Stimulated activated CD4-positive, alpha-beta T cell treated with anti-CD3 and anti-CD28 coated beads, Interleukin-1b, Interleukin-23, amount 100 ng/mL, for 48 hours (primary cell): ENCODE results near the gene XPO6.

Experiments
- DNase-seq: peaks from one replicate; pipeline ENCODE4 v3.0.0-alpha.2; 2020

The XPO6 gene

GRCh38 chr16:28210264-28210663 is 1.5 kb downstream of the XPO6 start:
- no peak for DNase-seq

DNA sequence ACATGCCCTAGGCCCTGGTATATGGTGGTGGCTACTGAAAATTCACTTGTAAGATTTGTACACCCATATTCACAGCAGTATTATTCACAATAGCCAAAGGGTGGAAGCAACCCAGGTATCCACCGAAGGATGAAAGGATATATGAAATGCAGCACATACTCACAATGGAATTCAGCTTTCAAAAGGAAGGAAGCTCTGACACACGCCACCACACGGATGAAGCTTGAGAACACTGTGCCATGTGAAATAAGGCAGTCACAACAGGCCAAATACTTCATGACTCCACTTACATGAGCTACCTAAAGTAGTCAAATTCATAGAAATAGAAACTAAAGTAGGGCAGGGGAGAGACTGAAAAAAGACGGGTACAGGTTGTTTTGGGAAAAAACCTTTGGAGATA is 2.9 kb downstream of the XPO6 start:
- DNase-seq: no peak

- DNase-seq: no peak
Measured at GRCh38 chr16:28208131-28208530, 3.6 kb downstream of the XPO6 start.

GRCh38 chr16:28207399-28207798 is 4.4 kb downstream of the XPO6 start:
- no peak for DNase-seq

GRCh38 chr16:28205974-28206373 is 5.8 kb downstream of the XPO6 start:
- no peak for DNase-seq

- DNase-seq: no peak
Measured at GRCh38 chr16:28205117-28205899, 6.5 kb downstream of the XPO6 start.

- DNase-seq: no peak
Measured at GRCh38 chr16:28204622-28205021, 7.1 kb downstream of the XPO6 start.

DNA sequence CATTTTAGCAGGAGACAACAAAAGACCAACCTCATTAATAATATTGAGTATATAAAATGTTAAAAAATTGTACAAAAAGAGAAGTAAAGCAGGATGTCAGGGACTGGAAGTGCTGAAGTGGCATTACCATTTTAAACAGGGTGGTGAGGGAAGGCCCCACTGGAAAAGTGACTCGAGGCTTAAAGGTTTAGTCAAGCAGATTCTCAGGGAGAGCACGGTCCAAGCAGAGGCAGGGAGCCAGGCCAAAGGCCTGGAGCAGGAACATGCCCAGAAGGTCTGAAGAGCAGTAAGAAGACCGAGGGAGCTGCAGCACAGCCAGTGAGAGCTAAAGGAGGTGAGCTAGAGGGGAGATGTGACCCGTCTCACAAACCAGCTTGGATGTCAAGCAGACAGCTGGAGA is 7.6 kb downstream of the XPO6 start:
- DNase-seq: no peak

DNA sequence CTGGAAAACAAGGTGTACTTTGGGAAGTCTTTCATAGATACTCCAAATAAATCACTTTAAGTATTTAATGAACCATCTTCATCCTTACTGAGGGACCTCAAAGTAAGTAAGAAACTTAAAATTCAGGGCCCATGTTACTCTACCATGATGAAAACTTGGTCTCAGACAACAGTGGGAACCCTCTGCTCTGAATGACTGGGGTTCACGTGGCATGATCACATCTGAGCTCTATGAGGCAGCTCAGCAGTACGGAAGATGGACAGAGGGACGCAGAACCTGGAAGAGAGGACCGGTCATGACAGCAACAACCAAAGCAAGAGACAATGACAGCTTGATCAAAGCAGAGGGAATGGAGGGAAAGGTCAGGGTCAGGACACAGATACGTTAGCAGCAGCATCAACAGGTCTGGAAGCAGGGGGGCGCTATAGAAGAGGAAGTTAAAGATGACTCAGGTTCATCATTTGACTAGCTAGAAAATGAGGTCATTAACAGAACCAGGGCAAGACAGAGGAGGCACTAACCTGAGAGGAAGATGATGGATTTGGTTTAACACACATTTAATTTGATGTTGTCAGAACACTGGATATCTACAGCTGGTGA is 9.5 kb downstream of the XPO6 start:
- DNase-seq: peak; percentile 48

DNA sequence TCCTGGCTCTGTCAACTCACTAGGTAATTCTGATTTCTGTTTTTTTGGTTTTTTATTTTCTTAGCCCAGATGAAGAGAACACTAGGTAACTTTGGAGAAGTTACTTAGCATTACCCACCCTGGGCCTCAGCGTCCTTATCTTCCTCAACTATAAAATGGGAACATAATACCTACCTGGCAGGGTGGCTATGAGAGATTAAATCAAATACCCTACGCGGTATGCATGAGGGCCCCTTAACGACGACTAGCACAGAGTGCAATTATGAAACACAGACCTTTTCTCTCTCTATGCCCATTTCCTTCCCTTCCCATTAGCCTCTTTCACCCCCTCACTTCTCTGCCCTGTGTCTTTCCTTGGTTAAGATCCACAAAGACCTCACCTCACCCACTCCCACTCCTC is 11.1 kb downstream of the XPO6 start:
- no peak for DNase-seq

- no peak for DNase-seq
Measured at GRCh38 chr16:28196387-28196987, 15.3 kb downstream of the XPO6 start.

- DNase-seq: no peak
Measured at GRCh38 chr16:28195859-28196258, 15.9 kb downstream of the XPO6 start.

DNA sequence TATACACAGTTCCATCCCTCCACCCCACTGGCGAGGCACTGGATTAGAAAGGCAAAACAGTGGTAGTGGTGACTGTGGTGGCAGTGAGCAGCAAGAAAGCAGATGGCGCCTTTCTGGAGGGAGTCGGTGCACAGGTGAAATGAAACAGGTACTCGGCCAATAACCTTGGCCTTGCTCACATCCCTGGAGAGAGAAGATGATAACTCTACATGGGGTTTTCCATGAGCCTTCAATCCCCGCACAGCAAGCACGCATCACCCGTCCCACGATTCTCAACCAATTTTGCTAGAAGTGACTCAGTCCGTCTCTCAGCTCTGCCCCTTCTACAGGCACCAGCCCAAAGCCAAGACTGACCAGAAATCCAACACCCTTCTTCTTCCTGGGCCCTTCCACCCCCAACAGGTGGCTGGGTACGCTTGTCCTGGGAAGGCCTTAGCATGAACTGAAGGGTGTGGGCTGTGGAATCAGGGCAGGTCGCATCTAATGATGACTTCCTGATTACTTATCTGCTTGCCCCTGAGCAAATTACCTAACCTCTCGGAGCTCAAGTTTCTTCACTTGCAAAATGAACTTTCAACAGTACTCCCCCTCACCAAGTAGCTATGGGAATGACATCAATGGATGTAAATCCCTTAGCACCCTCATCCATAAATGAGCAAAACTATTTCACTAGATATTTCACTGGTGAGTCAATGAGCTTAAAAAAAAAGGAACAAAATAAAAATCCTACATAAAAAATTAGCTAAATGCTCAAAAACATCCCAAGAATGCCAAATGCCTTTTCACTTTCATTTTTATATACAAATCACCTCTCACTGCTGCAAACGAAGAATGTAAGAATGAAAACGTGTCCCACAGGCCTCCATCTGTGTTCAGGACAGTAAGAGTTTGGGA is 18.0 kb downstream of the XPO6 start:
- peak; percentile 52 for DNase-seq

GRCh38 chr16:28192806-28193529 is 18.8 kb downstream of the XPO6 start:
- peak; percentile 74 for DNase-seq

DNA sequence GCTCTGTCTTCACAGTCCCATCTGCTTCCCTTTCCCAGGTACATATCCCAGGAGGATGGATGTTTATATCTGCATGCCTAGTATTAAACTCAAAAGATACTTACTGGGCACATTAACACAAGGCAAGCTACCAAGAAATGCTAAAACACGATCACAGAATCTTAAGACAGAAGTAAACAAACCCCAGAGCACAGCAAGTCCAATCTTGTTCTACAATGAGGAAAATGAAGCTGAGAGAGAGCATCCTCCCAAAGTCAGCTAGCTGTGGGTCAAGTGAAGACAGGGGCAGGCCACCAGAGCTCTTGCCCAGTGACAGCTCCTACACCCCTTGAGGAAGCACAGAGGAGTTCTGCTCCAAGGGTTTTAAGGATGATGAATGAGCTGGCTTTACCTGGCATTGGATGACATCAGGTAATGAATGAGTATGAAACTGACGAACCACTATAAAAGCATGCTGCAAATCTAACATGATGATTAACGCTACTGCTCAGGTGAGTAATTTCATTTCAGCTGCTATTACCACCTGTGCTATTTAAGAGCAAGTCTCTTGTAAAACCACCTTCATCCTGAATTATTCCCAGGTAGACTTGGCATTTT is 20.3 kb downstream of the XPO6 start:
- no peak for DNase-seq

GRCh38 chr16:28189245-28189644 is 22.5 kb downstream of the XPO6 start:
- no peak for DNase-seq

DNA sequence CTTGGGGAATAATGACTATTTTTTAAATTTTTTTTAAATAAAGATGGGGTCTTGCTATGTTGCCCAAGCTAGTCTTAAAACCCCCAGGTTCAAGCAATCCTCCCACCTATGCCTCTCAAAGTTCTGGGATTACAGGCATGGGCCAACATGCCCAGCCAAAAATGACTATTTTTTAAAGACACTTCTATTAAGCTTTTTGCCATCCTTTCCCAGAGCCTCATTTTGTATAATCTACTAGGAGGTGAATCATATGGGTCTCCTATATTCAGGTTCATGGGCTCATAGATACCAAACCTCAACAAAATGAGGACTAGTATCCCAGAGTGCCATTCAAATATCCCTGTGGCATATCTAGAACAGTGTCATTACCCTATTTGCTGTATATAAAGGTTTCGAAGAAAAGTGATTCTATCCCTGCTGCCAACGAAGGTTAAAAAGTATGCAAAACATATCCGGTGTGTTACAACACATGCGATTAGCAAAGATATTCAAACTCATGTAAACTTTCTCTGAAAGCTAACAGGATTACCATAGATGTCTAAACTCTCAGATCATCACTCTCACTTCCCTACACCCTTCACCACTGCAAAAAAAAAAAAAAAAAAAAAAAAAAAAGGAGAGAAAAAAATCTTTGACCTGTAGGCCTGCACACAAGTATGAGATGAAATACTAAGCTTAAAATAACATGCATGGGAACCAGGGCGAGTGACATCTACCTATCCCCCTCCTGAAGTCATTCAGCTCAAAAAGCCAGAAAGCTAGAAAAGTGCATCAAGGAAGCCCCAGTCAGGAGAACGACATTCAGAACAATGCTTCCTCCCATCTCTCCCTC is 23.5 kb downstream of the XPO6 start:
- DNase-seq: no peak

DNA sequence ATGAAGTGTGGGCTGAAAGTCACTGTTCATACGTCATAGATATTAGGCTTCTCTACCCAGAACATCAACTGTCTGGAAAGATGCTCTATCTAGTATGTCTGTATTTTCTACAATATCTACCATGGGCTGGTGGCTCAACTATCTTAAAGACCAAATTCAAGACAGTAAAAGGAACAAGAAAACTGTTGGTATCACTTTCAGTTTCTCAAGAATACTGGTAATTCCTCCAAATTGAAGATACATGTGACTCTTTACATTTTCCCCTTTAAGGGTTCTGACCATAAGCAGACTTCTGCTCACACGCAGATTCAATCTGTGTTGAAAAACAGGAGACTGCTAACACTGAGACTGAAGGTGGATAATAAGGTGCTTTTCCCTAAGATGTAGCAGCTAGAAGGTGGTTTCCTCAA is 24.2 kb downstream of the XPO6 start:
- no peak for DNase-seq

- no peak for DNase-seq
Measured at GRCh38 chr16:28186752-28187151, 25.0 kb downstream of the XPO6 start.

DNA sequence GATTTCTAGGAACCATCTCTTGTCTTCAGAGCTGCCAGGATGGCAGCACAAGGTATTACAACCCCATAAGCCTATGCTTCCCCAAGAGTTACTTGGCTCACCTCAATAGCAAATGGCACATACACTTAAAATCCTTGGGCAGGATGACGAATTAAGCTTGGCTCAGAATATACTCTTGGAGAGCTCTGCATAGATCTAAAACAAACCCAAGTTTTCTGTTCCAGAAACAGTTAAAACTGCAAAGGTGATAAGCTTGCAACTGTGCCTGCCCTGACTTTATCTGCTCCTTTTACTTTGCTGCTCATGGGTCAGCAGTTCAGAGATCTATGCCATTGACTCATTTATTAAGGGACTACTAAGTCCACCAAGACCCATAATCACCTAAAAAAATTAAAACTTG is 26.1 kb downstream of the XPO6 start:
- DNase-seq: no peak

- no peak for DNase-seq
Measured at GRCh38 chr16:28184625-28185024, 27.1 kb downstream of the XPO6 start.
